Erythroblast (primary cell): ENCODE measurements around the gene MUC5AC.

Experiments used
- GATA1 ChIP-seq: IDR thresholded peaks from 2 replicates; pipeline ENCODE4 v1.6.1; 2011; ENCODE audit warnings: low read depth, mild to moderate bottlenecking, control low read depth, low read length, moderate library complexity
- POLR2A ChIP-seq: IDR thresholded peaks from 2 replicates; pipeline ENCODE4 v1.6.1; 2011; ENCODE audit warnings: mild to moderate bottlenecking, low read length

DNA sequence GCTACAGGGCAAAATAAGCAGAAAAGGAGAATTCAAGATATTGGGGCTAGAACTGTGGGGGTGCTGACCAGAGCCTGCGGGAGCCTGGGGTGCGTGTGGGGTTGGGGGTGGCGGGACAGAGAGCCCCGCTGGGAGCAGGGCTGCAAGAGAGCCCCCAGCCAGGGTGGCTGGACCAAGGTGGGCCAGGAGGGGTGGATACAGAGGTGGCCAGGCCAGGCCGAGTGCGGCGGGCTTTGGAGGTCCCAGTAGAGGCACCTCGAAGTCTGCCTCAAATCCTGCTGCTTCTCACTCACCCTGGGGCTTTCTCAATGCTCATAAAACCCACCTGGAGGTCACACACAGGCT is 48.2 kb downstream of the MUC5AC start:
- no peak for TF ChIP-seq POLR2A
- no peak for TF ChIP-seq GATA1
